HEK293 (cell line): Measurements from ENCODE around the gene CCR6.

Experiments used
- CTCF ChIA-PET: fragments of 350-600 bp; formaldehyde crosslinking; extraction: SDS; loops from one replicate; lab custom pipeline; 2021; ENCODE audit warnings: antibody characterized with exemption; lab: Yijun Ruan, JAX
- POLR2A ChIA-PET: fragments of 300-600 bp; formaldehyde crosslinking; extraction: SDS; loops from one replicate; lab custom pipeline; 2020; ENCODE audit warnings: antibody characterized with exemption, inconsistent platforms; lab: Yijun Ruan, JAX
- H3K27ac ChIP-seq: fragments of 200-500 bp; sonication (Bioruptor generic); 2 replicates; pipeline ENCODE4 v1.5.1; 2014; ENCODE audit warnings: low read depth, low read length, control low read depth, inconsistent platforms; ENCODE audit errors: extremely low read depth
- H3K36me3 ChIP-seq, 2 experiments: fragments of 200-500 bp in 1 of 2; sonication (Bioruptor generic) in 1 of 2; 1 replicate in 1 of 2; 2 replicates in 1 of 2; pipeline ENCODE4 v1.5.1; 2014 to 2017; ENCODE audit warnings: inconsistent platforms in 2 of 2, low read length in 2 of 2; ENCODE audit not compliant: control insufficient read depth in 2 of 2, insufficient read depth in 1 of 2
- H3K4me1 ChIP-seq: fragments of 200-500 bp; sonication (Bioruptor generic); 2 replicates; pipeline ENCODE4 v1.5.1; 2014; ENCODE audit warnings: mild to moderate bottlenecking, low read length, inconsistent platforms; ENCODE audit not compliant: control insufficient read depth, insufficient read depth
- H3K4me3 ChIP-seq: 2 replicates; pipeline ENCODE4 v1.5.1; 2011; ENCODE audit warnings: low read depth, mild to moderate bottlenecking, control low read depth, low read length, moderate library complexity
- H3K9me3 ChIP-seq: fragments of 200-500 bp; sonication (Bioruptor generic); 2 replicates; pipeline ENCODE4 v1.5.1; 2014; ENCODE audit warnings: low read depth, low read length, inconsistent platforms; ENCODE audit not compliant: control insufficient read depth, insufficient read depth
- GLI4 ChIP-seq: fragments of 450-650 bp; formaldehyde crosslinking; IDR thresholded peaks from 2 replicates; pipeline ENCODE4 v1.5.1; 2016; ENCODE audit warnings: missing biosample characterization, missing genetic modification characterization
- GLIS1 ChIP-seq: fragments of 450-650 bp; formaldehyde crosslinking; IDR thresholded peaks from 2 replicates; pipeline ENCODE4 v1.5.1; 2016; ENCODE audit warnings: missing biosample characterization, missing genetic modification characterization
- KLF1 ChIP-seq: fragments of 450-650 bp; formaldehyde crosslinking; IDR thresholded peaks from 2 replicates; pipeline ENCODE4 v1.5.1; 2016; ENCODE audit warnings: missing biosample characterization, missing genetic modification characterization
- KLF9 ChIP-seq: fragments of 450-650 bp; formaldehyde crosslinking; IDR thresholded peaks from 2 replicates; pipeline ENCODE4 v1.5.1; 2016; ENCODE audit warnings: missing biosample characterization, missing genetic modification characterization, low read depth
- MYNN ChIP-seq: fragments of 450-650 bp; formaldehyde crosslinking; IDR thresholded peaks from 2 replicates; pipeline ENCODE4 v1.5.1; 2016; ENCODE audit warnings: missing biosample characterization, missing genetic modification characterization, borderline replicate concordance
- SETDB1 ChIP-seq: IDR thresholded peaks from one replicate; pipeline ENCODE4 v1.6.1; 2017; ENCODE audit warnings: mild to moderate bottlenecking, low read length, moderate library complexity, mixed read lengths; ENCODE audit not compliant: insufficient read length
- TCF7L2 ChIP-seq: IDR thresholded peaks from 2 replicates; pipeline ENCODE4 v1.6.1; 2011; ENCODE audit warnings: low read depth, mild to moderate bottlenecking, inconsistent platforms, low read length, moderate library complexity, borderline replicate concordance
- ZFP37 ChIP-seq: fragments of 450-650 bp; formaldehyde crosslinking; IDR thresholded peaks from 2 replicates; pipeline ENCODE4 v1.5.1; 2016; ENCODE audit warnings: missing biosample characterization, missing genetic modification characterization
- ZNF10 ChIP-seq: fragments of 450-650 bp; formaldehyde crosslinking; IDR thresholded peaks from 2 replicates; pipeline ENCODE4 v1.5.1; 2017; ENCODE audit warnings: missing biosample characterization, missing genetic modification characterization
- ZNF140 ChIP-seq: fragments of 450-650 bp; formaldehyde crosslinking; IDR thresholded peaks from 2 replicates; pipeline ENCODE4 v1.5.1; 2016; ENCODE audit warnings: missing biosample characterization, missing genetic modification characterization
- ZNF155 ChIP-seq: fragments of 450-650 bp; formaldehyde crosslinking; IDR thresholded peaks from 2 replicates; pipeline ENCODE4 v1.5.1; 2016; ENCODE audit warnings: missing biosample characterization, missing genetic modification characterization
- ZNF169 ChIP-seq: fragments of 450-650 bp; formaldehyde crosslinking; IDR thresholded peaks from 2 replicates; pipeline ENCODE4 v1.5.1; 2016; ENCODE audit warnings: missing biosample characterization, missing genetic modification characterization
- ZNF184 ChIP-seq: fragments of 450-650 bp; IDR thresholded peaks from 2 replicates; pipeline ENCODE4 v1.5.1; 2018; ENCODE audit warnings: missing biosample characterization, mild to moderate bottlenecking, missing genetic modification characterization
- ZNF416 ChIP-seq: fragments of 450-650 bp; formaldehyde crosslinking; IDR thresholded peaks from 2 replicates; pipeline ENCODE4 v1.5.1; 2016; ENCODE audit warnings: missing biosample characterization, missing genetic modification characterization
- ZNF48 ChIP-seq: fragments of 450-650 bp; formaldehyde crosslinking; IDR thresholded peaks from 2 replicates; pipeline ENCODE4 v1.5.1; 2016; ENCODE audit warnings: missing biosample characterization, missing genetic modification characterization
- ZNF510 ChIP-seq: fragments of 450-650 bp; formaldehyde crosslinking; IDR thresholded peaks from 2 replicates; pipeline ENCODE4 v1.5.1; 2018; ENCODE audit warnings: mild to moderate bottlenecking, missing genetic modification characterization, missing biosample characterization; ENCODE audit not compliant: insufficient replicate concordance
- ZNF521 ChIP-seq: fragments of 450-650 bp; formaldehyde crosslinking; IDR thresholded peaks from 2 replicates; pipeline ENCODE4 v1.5.1; 2017; ENCODE audit warnings: missing biosample characterization, mild to moderate bottlenecking, missing genetic modification characterization
- ZNF548 ChIP-seq: fragments of 450-650 bp; formaldehyde crosslinking; IDR thresholded peaks from 2 replicates; pipeline ENCODE4 v1.5.1; 2016; ENCODE audit warnings: missing biosample characterization, missing genetic modification characterization
- ZNF555 ChIP-seq: fragments of 450-650 bp; formaldehyde crosslinking; conservative IDR thresholded peaks from 2 replicates; pipeline ENCODE4 v1.5.1; 2017; ENCODE audit warnings: missing biosample characterization, mild to moderate bottlenecking, missing genetic modification characterization, inconsistent platforms
- ZNF561 ChIP-seq: fragments of 450-650 bp; IDR thresholded peaks from 2 replicates; pipeline ENCODE4 v1.5.1; 2018; ENCODE audit warnings: missing biosample characterization, missing genetic modification characterization, borderline replicate concordance
- ZNF571 ChIP-seq: fragments of 450-650 bp; formaldehyde crosslinking; IDR thresholded peaks from 2 replicates; pipeline ENCODE4 v1.5.0; 2017; ENCODE audit warnings: missing biosample characterization, missing genetic modification characterization
- ZNF654 ChIP-seq: fragments of 450-650 bp; formaldehyde crosslinking; IDR thresholded peaks from 2 replicates; pipeline ENCODE4 v1.5.1; 2016; ENCODE audit warnings: low read depth, missing biosample characterization, missing genetic modification characterization
- ZNF677 ChIP-seq: fragments of 450-650 bp; IDR thresholded peaks from 2 replicates; pipeline ENCODE4 v1.5.0; 2018; ENCODE audit warnings: missing biosample characterization, mild to moderate bottlenecking, missing genetic modification characterization, moderate library complexity
- ZNF776 ChIP-seq: fragments of 450-650 bp; formaldehyde crosslinking; IDR thresholded peaks from 2 replicates; pipeline ENCODE4 v1.5.0; 2017; ENCODE audit warnings: missing biosample characterization, missing genetic modification characterization, borderline replicate concordance
- ZNF785 ChIP-seq: fragments of 450-650 bp; formaldehyde crosslinking; IDR thresholded peaks from 2 replicates; pipeline ENCODE4 v1.5.1; 2016; ENCODE audit warnings: missing biosample characterization, missing genetic modification characterization
- ZSCAN30 ChIP-seq: fragments of 450-650 bp; IDR thresholded peaks from 2 replicates; pipeline ENCODE4 v1.5.1; 2018; ENCODE audit warnings: missing biosample characterization, mild to moderate bottlenecking, missing genetic modification characterization, moderate library complexity
- TF ChIP-seq, protein P1 (sequence below): fragments of 450-650 bp; IDR thresholded peaks from 2 replicates; pipeline ENCODE4 v1.5.1; 2018; ENCODE audit warnings: missing biosample characterization, missing genetic modification characterization
- TF ChIP-seq, protein P2 (sequence below): fragments of 450-650 bp; formaldehyde crosslinking; IDR thresholded peaks from 2 replicates; pipeline ENCODE4; 2016; ENCODE audit warnings: missing biosample characterization, missing genetic modification characterization
- TF ChIP-seq, protein P3 (sequence below): fragments of 450-650 bp; formaldehyde crosslinking; IDR thresholded peaks from 2 replicates; pipeline ENCODE4 v1.5.1; 2016; ENCODE audit warnings: missing biosample characterization, missing genetic modification characterization
- TF ChIP-seq, protein P4 (sequence below): fragments of 450-650 bp; formaldehyde crosslinking; IDR thresholded peaks from 2 replicates; pipeline ENCODE4 v1.5.1; 2016; ENCODE audit warnings: missing biosample characterization, missing genetic modification characterization
- TF ChIP-seq, protein P5 (sequence below): fragments of 450-650 bp; formaldehyde crosslinking; IDR thresholded peaks from 2 replicates; pipeline ENCODE4 v1.5.1; 2017; ENCODE audit warnings: missing biosample characterization, missing genetic modification characterization

CCR6 gene

DNA sequence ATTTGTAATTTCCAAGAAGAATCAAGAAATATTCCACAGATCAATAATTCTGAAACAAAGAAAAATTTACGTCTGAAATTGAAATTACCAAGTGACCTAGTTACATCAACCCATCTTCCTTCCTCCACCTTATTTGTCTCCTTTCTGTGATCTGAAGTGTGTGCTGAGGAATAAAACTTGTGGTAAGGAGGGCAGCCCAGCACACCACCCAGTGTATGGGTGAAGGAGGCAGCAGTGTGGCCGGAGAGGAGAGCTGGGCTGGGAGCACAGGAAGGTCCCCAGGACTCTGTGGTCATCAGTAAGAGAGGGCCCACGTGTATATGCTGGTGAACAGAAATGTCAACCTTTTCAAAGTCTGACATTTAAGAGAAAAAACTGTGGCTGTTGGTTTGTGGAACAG, 11.3 kb upstream of the CCR6 start:
- H3K4me3 ChIP-seq, result no peak overlapping the region
- ChIA-PET POLR2A (no interaction called here), CTCF (interaction anchor here (0.6 kb wide), 2 partner anchors 175 to 280 kb away, joined by 3 read pairs; no protein-coding TSS in a partner anchor)
- H3K9me3 ChIP-seq, result no peaks in the 10 kb centered on the region
- no peak for TF ChIP-seq GLI4 (tag by site-specific recombination)
- TF ChIP-seq, protein P1, sequence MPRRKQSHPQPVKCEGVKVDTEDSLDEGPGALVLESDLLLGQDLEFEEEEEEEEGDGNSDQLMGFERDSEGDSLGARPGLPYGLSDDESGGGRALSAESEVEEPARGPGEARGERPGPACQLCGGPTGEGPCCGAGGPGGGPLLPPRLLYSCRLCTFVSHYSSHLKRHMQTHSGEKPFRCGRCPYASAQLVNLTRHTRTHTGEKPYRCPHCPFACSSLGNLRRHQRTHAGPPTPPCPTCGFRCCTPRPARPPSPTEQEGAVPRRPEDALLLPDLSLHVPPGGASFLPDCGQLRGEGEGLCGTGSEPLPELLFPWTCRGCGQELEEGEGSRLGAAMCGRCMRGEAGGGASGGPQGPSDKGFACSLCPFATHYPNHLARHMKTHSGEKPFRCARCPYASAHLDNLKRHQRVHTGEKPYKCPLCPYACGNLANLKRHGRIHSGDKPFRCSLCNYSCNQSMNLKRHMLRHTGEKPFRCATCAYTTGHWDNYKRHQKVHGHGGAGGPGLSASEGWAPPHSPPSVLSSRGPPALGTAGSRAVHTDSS (tag by site-specific recombination), result no peak
- TF ChIP-seq, protein P2, sequence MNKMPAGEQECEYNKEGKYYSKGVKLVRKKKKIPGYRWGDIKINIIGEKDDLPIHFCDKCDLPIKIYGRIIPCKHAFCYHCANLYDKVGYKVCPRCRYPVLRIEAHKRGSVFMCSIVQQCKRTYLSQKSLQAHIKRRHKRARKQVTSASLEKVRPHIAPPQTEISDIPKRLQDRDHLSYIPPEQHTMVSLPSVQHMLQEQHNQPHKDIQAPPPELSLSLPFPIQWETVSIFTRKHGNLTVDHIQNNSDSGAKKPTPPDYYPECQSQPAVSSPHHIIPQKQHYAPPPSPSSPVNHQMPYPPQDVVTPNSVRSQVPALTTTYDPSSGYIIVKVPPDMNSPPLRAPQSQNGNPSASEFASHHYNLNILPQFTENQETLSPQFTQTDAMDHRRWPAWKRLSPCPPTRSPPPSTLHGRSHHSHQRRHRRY (tag by site-specific recombination), result no peak
- TF ChIP-seq ZNF416, result no peak
- TF ChIP-seq ZNF776, result no peak
- no peak for TF ChIP-seq MYNN (tag by site-specific recombination)
- no peak for TF ChIP-seq ZNF10 (tag by site-specific recombination)
- TF ChIP-seq KLF9 (tag by site-specific recombination), result no peak
- TF ChIP-seq SETDB1, result no peak
- TF ChIP-seq ZSCAN30 (tag by site-specific recombination), result no peak
- TF ChIP-seq ZNF155 (tag by site-specific recombination), result no peak
- TF ChIP-seq ZNF561 (tag by site-specific recombination), result no peak
- no peak for TF ChIP-seq ZNF510 (tag by site-specific recombination)
- no peak for TF ChIP-seq ZNF140
- no peak for TF ChIP-seq ZNF654 (tag by site-specific recombination)
- no peak for TF ChIP-seq ZNF169 (tag by site-specific recombination)
- TF ChIP-seq KLF1 (tag by site-specific recombination), result no peak
- no peak for TF ChIP-seq ZNF48
- TF ChIP-seq ZFP37 (tag by site-specific recombination), result no peak
- no peaks in the 10 kb centered on the region for H3K4me1 ChIP-seq
- H3K36me3 ChIP-seq, result no peaks in the 10 kb centered on the region
- no peak overlapping the region for H3K27ac ChIP-seq

DNA sequence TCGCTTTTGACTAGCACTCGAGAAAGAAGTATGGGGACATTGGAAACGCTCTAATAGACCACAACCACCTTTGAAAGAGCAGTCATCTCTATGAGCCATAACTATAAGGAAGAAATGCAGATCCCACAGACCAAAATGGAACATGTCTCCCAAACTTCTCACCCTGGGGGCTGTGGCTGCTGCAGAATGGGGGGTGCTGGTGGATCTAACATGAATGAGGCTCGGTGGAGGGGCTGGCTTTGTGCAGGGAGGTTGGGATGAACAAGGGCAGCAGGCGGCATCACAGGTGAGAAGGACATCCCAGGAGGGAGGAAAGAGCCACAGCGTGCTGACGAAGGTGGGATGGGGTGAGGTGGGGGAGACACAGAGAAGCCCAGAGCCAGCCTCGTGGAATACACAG, 10.5 kb upstream of the CCR6 start:
- Histone ChIP-seq H3K36me3 (no peaks in the 10 kb centered on the region), H3K27ac (no peak overlapping the region), H3K4me3 (no peak overlapping the region), H3K4me1 (no peaks in the 10 kb centered on the region), H3K9me3 (no peaks in the 10 kb centered on the region)
- POLR2A ChIA-PET, result no interaction called here
- CTCF ChIA-PET, result no interaction called here
- TF ChIP-seq ZNF416 (no peak), ZNF571 (tag by site-specific recombination) (no peak), ZNF548 (tag by site-specific recombination) (no peak), ZNF677 (tag by site-specific recombination) (no peak), ZNF555 (no peak), GLIS1 (tag by site-specific recombination) (no peak), ZNF184 (tag by site-specific recombination) (no peak), ZNF169 (tag by site-specific recombination) (no peak), ZNF521 (tag by site-specific recombination) (no peak), ZNF785 (tag by site-specific recombination) (no peak), TCF7L2 (no peak)
- TF ChIP-seq, protein P3, sequence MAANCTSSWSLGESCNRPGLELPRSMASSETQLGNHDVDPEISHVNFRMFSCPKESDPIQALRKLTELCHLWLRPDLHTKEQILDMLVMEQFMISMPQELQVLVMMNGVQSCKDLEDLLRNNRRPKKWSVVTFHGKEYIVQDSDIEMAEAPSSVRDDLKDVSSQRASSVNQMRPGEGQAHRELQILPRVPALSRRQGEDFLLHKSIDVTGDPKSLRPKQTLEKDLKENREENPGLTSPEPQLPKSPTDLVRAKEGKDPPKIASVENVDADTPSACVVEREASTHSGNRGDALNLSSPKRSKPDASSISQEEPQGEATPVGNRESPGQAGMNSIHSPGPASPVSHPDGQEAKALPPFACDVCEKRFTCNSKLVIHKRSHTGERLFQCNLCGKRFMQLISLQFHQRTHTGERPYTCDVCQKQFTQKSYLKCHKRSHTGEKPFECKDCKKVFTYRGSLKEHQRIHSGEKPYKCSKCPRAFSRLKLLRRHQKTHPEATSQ (tag by site-specific recombination), result no peak
- TF ChIP-seq, protein P4, sequence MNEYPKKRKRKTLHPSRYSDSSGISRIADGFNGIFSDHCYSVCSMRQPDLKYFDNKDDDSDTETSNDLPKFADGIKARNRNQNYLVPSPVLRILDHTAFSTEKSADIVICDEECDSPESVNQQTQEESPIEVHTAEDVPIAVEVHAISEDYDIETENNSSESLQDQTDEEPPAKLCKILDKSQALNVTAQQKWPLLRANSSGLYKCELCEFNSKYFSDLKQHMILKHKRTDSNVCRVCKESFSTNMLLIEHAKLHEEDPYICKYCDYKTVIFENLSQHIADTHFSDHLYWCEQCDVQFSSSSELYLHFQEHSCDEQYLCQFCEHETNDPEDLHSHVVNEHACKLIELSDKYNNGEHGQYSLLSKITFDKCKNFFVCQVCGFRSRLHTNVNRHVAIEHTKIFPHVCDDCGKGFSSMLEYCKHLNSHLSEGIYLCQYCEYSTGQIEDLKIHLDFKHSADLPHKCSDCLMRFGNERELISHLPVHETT (tag by site-specific recombination), result no peak
- TF ChIP-seq, protein P5, sequence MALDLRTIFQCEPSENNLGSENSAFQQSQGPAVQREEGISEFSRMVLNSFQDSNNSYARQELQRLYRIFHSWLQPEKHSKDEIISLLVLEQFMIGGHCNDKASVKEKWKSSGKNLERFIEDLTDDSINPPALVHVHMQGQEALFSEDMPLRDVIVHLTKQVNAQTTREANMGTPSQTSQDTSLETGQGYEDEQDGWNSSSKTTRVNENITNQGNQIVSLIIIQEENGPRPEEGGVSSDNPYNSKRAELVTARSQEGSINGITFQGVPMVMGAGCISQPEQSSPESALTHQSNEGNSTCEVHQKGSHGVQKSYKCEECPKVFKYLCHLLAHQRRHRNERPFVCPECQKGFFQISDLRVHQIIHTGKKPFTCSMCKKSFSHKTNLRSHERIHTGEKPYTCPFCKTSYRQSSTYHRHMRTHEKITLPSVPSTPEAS (tag by site-specific recombination), result no peak
